K562 (cell line): ENCODE results near the gene ELK4. TPM values are rescaled to one million over a fixed set of nuclear protein-coding genes. Genes with fewer than 3 reads are reported as not detected.

Experiments
- ATAC-seq: fragments of 200-7000 bp; cut with Tn5 transposase; 3 replicates; pipeline ENCODE4 v1.9.1; 2020; ENCODE audit warnings: moderate library complexity
- BruUV-seq: library from RNA; stranded (reverse); fragments of 400-500 nt; replicated peaks from 2 replicates; lab custom pipeline; 2021; lab: Mats Ljungman, UMichigan
- CTCF ChIA-PET: fragments of 300-600 bp; formaldehyde crosslinking; extraction: SDS; loops from one replicate; lab custom pipeline; 2021; ENCODE audit warnings: low intra/inter-chr PET ratio; lab: Yijun Ruan, JAX
- POLR2A ChIA-PET: fragments of 300-600, 350-650 bp; sonication (Branson Sonifier 250); formaldehyde crosslinking; extraction: SDS; loops from one replicate; lab custom pipeline; 2021; ENCODE audit warnings: antibody characterized with exemption, inconsistent platforms; lab: Yijun Ruan, JAX
- DNase-seq, 4 experiments: peaks; one replicate each; pipeline versions ENCODE4 v3.0.0 to v3.0.0-alpha.2; 2011 to 2018; ENCODE audit warnings: low spot score in 3 of 4, mixed read lengths in 3 of 4; ENCODE audit errors: extremely low read depth in 1 of 4
- FAIRE-seq: peaks from 2 replicates; lab custom pipeline; 2011; peaks lifted over from hg19 to GRCh38; lab: Jason Lieb, UNC
- H2AFZ ChIP-seq: 2 replicates; pipeline ENCODE4 v1.6.0; 2011; ENCODE audit warnings: low read depth, low read length, control low read depth, inconsistent platforms
- H3K27ac ChIP-seq: fragments of 200-600 bp; 3 replicates; pipeline ENCODE4 v1.8.0; 2011; ENCODE audit warnings: low read depth, mild to moderate bottlenecking, control low read depth, inconsistent platforms, low read length, moderate library complexity, mixed read lengths; ENCODE audit errors: extremely low read depth
- H3K27me3 ChIP-seq, 2 experiments: fragments of 300-600 bp in 1 of 2; 2 replicates in 1 of 2; 3 replicates in 1 of 2; pipeline versions ENCODE4 v1.6.0 to v1.8.0; 2011; ENCODE audit warnings: inconsistent platforms in 2 of 2, low read length in 2 of 2, mild to moderate bottlenecking in 1 of 2, mixed read lengths in 1 of 2, moderate library complexity in 1 of 2; ENCODE audit not compliant: control insufficient read depth in 2 of 2, insufficient read depth in 2 of 2
- H3K36me3 ChIP-seq: fragments of 300-600 bp; 3 replicates; pipeline ENCODE4 v1.8.0; 2011; ENCODE audit warnings: mild to moderate bottlenecking, low read length, inconsistent platforms; ENCODE audit not compliant: control insufficient read depth, insufficient read depth
- H3K4me1 ChIP-seq, 2 experiments: fragments of 200-600 bp in 1 of 2; replicated peaks in 1 of 2; 2 replicates in 1 of 2; 3 replicates in 1 of 2; pipeline versions ENCODE4 v1.5.1 to v1.8.0; 2011; ENCODE audit warnings: inconsistent platforms in 2 of 2, low read length in 2 of 2, mild to moderate bottlenecking in 1 of 2, mixed read lengths in 1 of 2, moderate library complexity in 1 of 2; ENCODE audit not compliant: control insufficient read depth in 2 of 2, insufficient read depth in 2 of 2
- H3K4me2 ChIP-seq: 2 replicates; pipeline ENCODE4 v1.6.1; 2011; ENCODE audit warnings: low read length, control low read depth, inconsistent platforms, mixed read lengths; ENCODE audit not compliant: insufficient read depth
- H3K4me3 ChIP-seq: fragments of 200-600 bp; sonication (generic), shearing (Covaris generic); 2 replicates; pipeline ENCODE4 v1.5.1; 2016; ENCODE audit warnings: control low read depth, inconsistent platforms
- H3K79me2 ChIP-seq: fragments of 200-600 bp; 3 replicates; pipeline ENCODE4 v1.8.0; 2011; ENCODE audit warnings: low read length, inconsistent platforms; ENCODE audit not compliant: control insufficient read depth, insufficient read depth
- H3K9ac ChIP-seq, 2 experiments: 2 replicates each; pipeline versions ENCODE4 v1.6.0 to v1.6.1; 2011; ENCODE audit warnings: low read depth in 2 of 2, low read length in 2 of 2, control low read depth in 1 of 2, inconsistent platforms in 1 of 2, mild to moderate bottlenecking in 1 of 2, mixed read lengths in 1 of 2; ENCODE audit not compliant: insufficient read depth in 1 of 2
- H3K9me1 ChIP-seq: one replicate; pipeline ENCODE4 v1.6.0; 2011; ENCODE audit warnings: inconsistent platforms, mild to moderate bottlenecking, low read length, moderate library complexity; ENCODE audit not compliant: control insufficient read depth, insufficient read depth
- H3K9me3 ChIP-seq: replicated peaks from 2 replicates; pipeline ENCODE4 v1.5.1; 2011; ENCODE audit warnings: low read depth, low read length, inconsistent platforms; ENCODE audit not compliant: control insufficient read depth, insufficient read depth
- H4K20me1 ChIP-seq: replicated peaks from 2 replicates; pipeline ENCODE4 v1.6.1; 2011; ENCODE audit warnings: low read length, inconsistent platforms, mixed read lengths; ENCODE audit not compliant: control insufficient read depth, insufficient read depth
- ELF1 ChIP-seq: fragments of 200-800 bp; sonication (Bioruptor generic); IDR thresholded peaks from 2 replicates; pipeline ENCODE4 v1.6.1; 2016; ENCODE audit warnings: missing genetic modification characterization, missing compliant biosample characterization
- MEIS2 ChIP-seq: fragments of 450-650 bp; IDR thresholded peaks from 2 replicates; pipeline ENCODE4 v1.6.1; 2014; ENCODE audit warnings: mild to moderate bottlenecking; ENCODE audit not compliant: partially characterized antibody
- RREB1 ChIP-seq: fragments of 250-450 bp; sonication (Bioruptor Pico); IDR thresholded peaks from 2 replicates; pipeline ENCODE4 v1.4.0; 2020
- SETDB1 ChIP-seq: IDR thresholded peaks from one replicate; pipeline ENCODE4 v1.6.1; 2012; ENCODE audit warnings: low read length, control low read depth, inconsistent platforms
- WGBS: fragments of 100-300 bp; shearing (Covaris generic); methylation state at CpG from one replicate; pipeline ENCODE4 v1.1.6; 2016; ENCODE audit warnings: low coverage, mixed read lengths; ENCODE audit not compliant: insufficient coverage; ENCODE audit errors: missing lambda C conversion rate; 5-methylcytosine and 5-hydroxymethylcytosine counted together
- in situ Hi-C: fragments of 300-500 bp; cut with MboI; formaldehyde crosslinking; loops from 4 replicates; pipeline ENCODE4 v1.15.0; 2018; ENCODE audit warnings: inconsistent platforms, mixed read lengths
- intact Hi-C: fragments of 100-400 bp; cut with micrococcal nuclease; formaldehyde crosslinking; loops from 2 replicates; pipeline ENCODE4 v1.14.2; 2022
- polyA plus RNA-seq, 8 experiments: library from polyadenylated mRNA; depleted of rRNA in 4 of 8; stranded (reverse) in 5 of 8; unstranded in 3 of 8; fragments of >200 nt; fragmentation: Nextera tagmentation in 2 of 8; fragmentation: Illumina TruSeq in 1 of 8; extraction: Ambion mirVana in 2 of 8; extraction: Trizol in 1 of 8; gene quantifications; 2 replicates each; pipeline versions ENCODE4 v1.2.1 to v1.2.3, GENCODE V29; 2011 to 2014; ENCODE audit warnings: inconsistent platforms in 1 of 8, missing spikeins in 1 of 8
- total RNA-seq, 7 experiments: library from RNA; depleted of rRNA in 6 of 7; stranded (reverse); fragments of >200 nt in 6 of 7; fragmentation: Illumina TruSeq in 2 of 7; extraction: Trizol in 2 of 7; gene quantifications; 2 replicates each; pipeline versions ENCODE4 v1.2.1 to v1.2.3, GENCODE V29; 2011 to 2021; ENCODE audit warnings: low replicate concordance in 1 of 7
- TF ChIP-seq, protein P1 (sequence below): fragments of 450-650 bp; IDR thresholded peaks from 2 replicates; pipeline ENCODE4 v1.6.1; 2017; ENCODE audit warnings: antibody characterized with exemption, mild to moderate bottlenecking

ELK4 gene
- total and polyA plus RNA-seq, 9 of the 15 experiments (the other 6 are each of a cell fraction or from before 2014, with no cell fraction given) = 2.0 to 21.7 (median 9.2) TPM

DNA sequence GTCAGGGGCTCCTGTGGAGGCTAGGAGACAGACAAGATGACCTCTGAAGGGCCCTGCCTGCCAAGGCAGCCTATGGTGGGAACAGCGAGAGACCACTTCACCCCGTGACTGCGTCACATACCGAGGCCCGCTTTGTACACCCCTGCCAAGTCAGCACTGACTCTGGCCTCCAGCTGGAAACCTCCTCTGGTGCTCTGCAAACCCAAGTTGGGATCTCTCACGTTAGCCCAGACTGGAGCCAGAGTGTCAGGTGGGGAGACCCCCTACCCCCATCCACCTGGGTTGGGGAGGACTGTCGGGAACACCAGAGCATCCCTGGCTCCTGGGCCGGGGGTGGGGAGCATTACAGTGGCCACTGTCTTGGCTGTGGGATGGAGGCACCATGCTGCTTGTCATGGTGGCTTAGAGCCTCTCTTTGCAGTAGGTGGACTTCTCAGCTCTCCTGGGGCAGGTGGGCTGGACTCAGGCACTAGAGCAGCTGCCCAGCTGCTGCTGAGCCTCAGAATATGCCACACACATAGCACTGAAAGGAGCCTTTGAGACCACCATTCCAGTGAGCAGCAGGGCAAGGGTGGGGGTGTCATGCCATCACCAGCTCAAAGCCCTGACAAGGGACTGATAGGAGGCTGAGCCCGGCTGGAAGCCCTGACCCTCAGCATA is 50.4 kb downstream of the ELK4 start:
- Histone ChIP-seq H3K4me1 (peaks cover 0 to 7% of the 10 kb centered on the region in 2 experiments; a peak in 1 of 5 replicates), H4K20me1 (peaks cover 37% of the 10 kb centered on the region), H2AFZ (no peak overlapping the region), H3K4me2 (no peak overlapping the region), H3K9me3 (no peaks in the 10 kb centered on the region), H3K9me1 (no peaks in the 10 kb centered on the region), H3K36me3 (no peaks in the 10 kb centered on the region), H3K27ac (no peak overlapping the region), H3K79me2 (no peaks in the 10 kb centered on the region), H3K9ac (no peak overlapping the region), H3K27me3 (peaks cover 61 to 82% of the 10 kb centered on the region in 2 experiments), H3K4me3 (no peak overlapping the region)
- no TSS peak for BruUV-seq
- ChIA-PET POLR2A (interaction anchor here (0.5 to 0.8 kb wide), 4 partner anchors 10 to 140 kb away, joined by 3 to 5 read pairs (median 4); no protein-coding TSS in a partner anchor), CTCF (no interaction called here)
- intact Hi-C loops (no loop called here), in situ Hi-C loops (no loop called here)
- ATAC-seq (no peak), DNase-seq (no peak), FAIRE-seq (no peak)
- 2% methylated on average over 9 of the region's 9 CpGs for WGBS
- TF ChIP-seq SETDB1 = no peak
- TF ChIP-seq MEIS2 = no peak
- TF ChIP-seq RREB1 (CRISPR knock-in tag) = no peak
- TF ChIP-seq, protein P1, sequence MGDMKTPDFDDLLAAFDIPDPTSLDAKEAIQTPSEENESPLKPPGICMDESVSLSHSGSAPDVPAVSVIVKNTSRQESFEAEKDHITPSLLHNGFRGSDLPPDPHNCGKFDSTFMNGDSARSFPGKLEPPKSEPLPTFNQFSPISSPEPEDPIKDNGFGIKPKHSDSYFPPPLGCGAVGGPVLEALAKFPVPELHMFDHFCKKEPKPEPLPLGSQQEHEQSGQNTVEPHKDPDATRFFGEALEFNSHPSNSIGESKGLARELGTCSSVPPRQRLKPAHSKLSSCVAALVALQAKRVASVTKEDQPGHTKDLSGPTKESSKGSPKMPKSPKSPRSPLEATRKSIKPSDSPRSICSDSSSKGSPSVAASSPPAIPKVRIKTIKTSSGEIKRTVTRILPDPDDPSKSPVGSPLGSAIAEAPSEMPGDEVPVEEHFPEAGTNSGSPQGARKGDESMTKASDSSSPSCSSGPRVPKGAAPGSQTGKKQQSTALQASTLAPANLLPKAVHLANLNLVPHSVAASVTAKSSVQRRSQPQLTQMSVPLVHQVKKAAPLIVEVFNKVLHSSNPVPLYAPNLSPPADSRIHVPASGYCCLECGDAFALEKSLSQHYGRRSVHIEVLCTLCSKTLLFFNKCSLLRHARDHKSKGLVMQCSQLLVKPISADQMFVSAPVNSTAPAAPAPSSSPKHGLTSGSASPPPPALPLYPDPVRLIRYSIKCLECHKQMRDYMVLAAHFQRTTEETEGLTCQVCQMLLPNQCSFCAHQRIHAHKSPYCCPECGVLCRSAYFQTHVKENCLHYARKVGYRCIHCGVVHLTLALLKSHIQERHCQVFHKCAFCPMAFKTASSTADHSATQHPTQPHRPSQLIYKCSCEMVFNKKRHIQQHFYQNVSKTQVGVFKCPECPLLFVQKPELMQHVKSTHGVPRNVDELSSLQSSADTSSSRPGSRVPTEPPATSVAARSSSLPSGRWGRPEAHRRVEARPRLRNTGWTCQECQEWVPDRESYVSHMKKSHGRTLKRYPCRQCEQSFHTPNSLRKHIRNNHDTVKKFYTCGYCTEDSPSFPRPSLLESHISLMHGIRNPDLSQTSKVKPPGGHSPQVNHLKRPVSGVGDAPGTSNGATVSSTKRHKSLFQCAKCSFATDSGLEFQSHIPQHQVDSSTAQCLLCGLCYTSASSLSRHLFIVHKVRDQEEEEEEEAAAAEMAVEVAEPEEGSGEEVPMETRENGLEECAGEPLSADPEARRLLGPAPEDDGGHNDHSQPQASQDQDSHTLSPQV = no peak
- no peak for TF ChIP-seq ELF1 (tag)
